IgD-negative memory B cell (primary cell): Measurements from ENCODE around the gene SYTL3. TPM values are rescaled to one million over a fixed set of nuclear protein-coding genes. Genes with fewer than 3 reads are reported as not detected.
"Not testable (repeated sequence)": the region's sequence is repeated elsewhere in the genome, so short reads cannot be mapped to it uniquely, and the experiment has no call there.

Experiments used
- H3K27ac Mint-ChIP-seq, 3 donors: one replicate each; pipeline ENCODE4 v1.8.0; 2020 to 2022; ENCODE audit warnings: mild to moderate bottlenecking in 3 of 3, mixed read lengths in 3 of 3, moderate library complexity in 1 of 3
- H3K27me3 Mint-ChIP-seq: one replicate; pipeline ENCODE4 v1.8.0; 2021; ENCODE audit warnings: mixed read lengths
- H3K36me3 Mint-ChIP-seq: one replicate; pipeline ENCODE4 v1.8.0; 2020; ENCODE audit warnings: mild to moderate bottlenecking, mixed read lengths
- H3K4me1 Mint-ChIP-seq, 3 donors: one replicate each; pipeline ENCODE4 v1.8.0; 2020 to 2022; ENCODE audit warnings: mixed read lengths in 3 of 3, mild to moderate bottlenecking in 1 of 3
- H3K4me3 Mint-ChIP-seq, 4 donors: one replicate each; pipeline ENCODE4 v1.8.0; 2020 to 2022; ENCODE audit warnings: mild to moderate bottlenecking in 4 of 4, mixed read lengths in 4 of 4, moderate library complexity in 3 of 4
- H3K9me3 Mint-ChIP-seq, 3 donors: one replicate each; pipeline ENCODE4 v1.8.0; 2020 to 2021; ENCODE audit warnings: mixed read lengths in 3 of 3, mild to moderate bottlenecking in 1 of 3
- polyA plus RNA-seq: library from polyadenylated mRNA; unstranded; fragments of 300-500 nt; fragmentation: Illumina TruSeq; gene quantifications from one replicate; pipeline ENCODE4 v1.2.3, GENCODE V29; 2021

Gene SYTL3
- polyA plus RNA-seq, 1 donor from 2014 or later: 1.8 TPM

GRCh38 chr6:158677906-158678578 lies 28.2 kb downstream of the SYTL3 start:
- Mint-ChIP-seq H3K9me3 (no peaks in the 10 kb centered on the region), H3K4me1 (no peaks in the 10 kb centered on the region), H3K27me3 (no peaks in the 10 kb centered on the region), H3K27ac (peak overlapping the region in 1 of 3 donors; percentile 47), H3K4me3 (no peak overlapping the region), H3K36me3 (peaks cover 4% of the 10 kb centered on the region)

GRCh38 chr6:158680015-158680414 lies 30.2 kb downstream of the SYTL3 start:
- Mint-ChIP-seq H3K4me1 (no peaks in the 10 kb centered on the region), H3K27me3 (no peaks in the 10 kb centered on the region), H3K9me3 (no peaks in the 10 kb centered on the region), H3K36me3 (peaks cover 4% of the 10 kb centered on the region), H3K4me3 (no peak overlapping the region), H3K27ac (peak overlapping the region in 1 of 3 donors; percentile 13)

- no peak overlapping the region for H3K4me3 Mint-ChIP-seq
- H3K36me3 Mint-ChIP-seq: no peaks in the 10 kb centered on the region
- H3K27ac Mint-ChIP-seq: no peak overlapping the region
- H3K27me3 Mint-ChIP-seq: no peaks in the 10 kb centered on the region
- no peaks in the 10 kb centered on the region for H3K9me3 Mint-ChIP-seq
- no peaks in the 10 kb centered on the region for H3K4me1 Mint-ChIP-seq
Observed at GRCh38 chr6:158680481-158680880, 30.6 kb downstream of the SYTL3 start.

- Mint-ChIP-seq H3K36me3 (no peaks in the 10 kb centered on the region), H3K27me3 (no peaks in the 10 kb centered on the region), H3K9me3 (no peaks in the 10 kb centered on the region), H3K4me3 (no peak overlapping the region), H3K27ac (peak overlapping the region in 1 of 3 donors; percentile 63), H3K4me1 (peaks cover 22 to 26% (median 26%) of the 10 kb centered on the region in 3 donors)
Observed at GRCh38 chr6:158684311-158684710, 34.5 kb downstream of the SYTL3 start.

- no peaks in the 10 kb centered on the region for H3K9me3 Mint-ChIP-seq
- H3K27ac Mint-ChIP-seq: peak overlapping the region in 1 of 3 donors; percentile 63
- no peaks in the 10 kb centered on the region for H3K36me3 Mint-ChIP-seq
- H3K4me3 Mint-ChIP-seq: no peak overlapping the region
- H3K4me1 Mint-ChIP-seq: peaks cover 22 to 27% (median 26%) of the 10 kb centered on the region in 3 donors
- no peaks in the 10 kb centered on the region for H3K27me3 Mint-ChIP-seq
Observed at GRCh38 chr6:158684745-158685324, 35.0 kb downstream of the SYTL3 start.

GRCh38 chr6:158686311-158686710 lies 36.5 kb downstream of the SYTL3 start:
- H3K4me3 Mint-ChIP-seq: peak overlapping the region in 1 of 4 donors; percentile 34
- no peaks in the 10 kb centered on the region for H3K36me3 Mint-ChIP-seq
- H3K27me3 Mint-ChIP-seq: no peaks in the 10 kb centered on the region
- H3K9me3 Mint-ChIP-seq: no peaks in the 10 kb centered on the region
- H3K4me1 Mint-ChIP-seq: peaks cover 25 to 28% (median 27%) of the 10 kb centered on the region in 3 donors
- H3K27ac Mint-ChIP-seq: peak overlapping the region; percentile 86 to 95 (median 93)

GRCh38 chr6:158686791-158687381 lies 37.0 kb downstream of the SYTL3 start:
- peak overlapping the region; percentile 86 to 95 (median 93) for H3K27ac Mint-ChIP-seq
- no peaks in the 10 kb centered on the region for H3K36me3 Mint-ChIP-seq
- H3K4me3 Mint-ChIP-seq: peak overlapping the region in 3 of 4 donors; percentile 2 to 72 (median 34)
- H3K27me3 Mint-ChIP-seq: no peaks in the 10 kb centered on the region
- peaks cover 27 to 29% (median 29%) of the 10 kb centered on the region in 3 donors for H3K4me1 Mint-ChIP-seq
- no peaks in the 10 kb centered on the region for H3K9me3 Mint-ChIP-seq

GRCh38 chr6:158687506-158687905 lies 37.7 kb downstream of the SYTL3 start:
- Mint-ChIP-seq H3K4me1 (peaks cover 27 to 29% (median 29%) of the 10 kb centered on the region in 3 donors), H3K36me3 (no peaks in the 10 kb centered on the region), H3K27me3 (no peaks in the 10 kb centered on the region), H3K27ac (peak overlapping the region; percentile 86 to 95 (median 93)), H3K4me3 (peak overlapping the region in 1 of 4 donors; percentile 34), H3K9me3 (no peaks in the 10 kb centered on the region)

- H3K27me3 Mint-ChIP-seq: no peaks in the 10 kb centered on the region
- H3K27ac Mint-ChIP-seq: peak overlapping the region in 1 of 3 donors; percentile 47
- H3K4me3 Mint-ChIP-seq: peak overlapping the region in 1 of 4 donors; percentile 6
- H3K36me3 Mint-ChIP-seq: no peaks in the 10 kb centered on the region
- H3K4me1 Mint-ChIP-seq: peaks cover 27 to 29% (median 29%) of the 10 kb centered on the region in 3 donors
- H3K9me3 Mint-ChIP-seq: no peaks in the 10 kb centered on the region
Observed at GRCh38 chr6:158688860-158689259, 39.0 kb downstream of the SYTL3 start.

- no peaks in the 10 kb centered on the region for H3K36me3 Mint-ChIP-seq
- H3K4me3 Mint-ChIP-seq: no peak overlapping the region
- no peaks in the 10 kb centered on the region for H3K27me3 Mint-ChIP-seq
- H3K27ac Mint-ChIP-seq: no peak overlapping the region
- peaks cover 3 to 5% (median 3%) of the 10 kb centered on the region in 3 donors for H3K4me1 Mint-ChIP-seq
- H3K9me3 Mint-ChIP-seq: no peaks in the 10 kb centered on the region
Observed at GRCh38 chr6:158694913-158695312, 45.1 kb downstream of the SYTL3 start.

- Mint-ChIP-seq H3K36me3 (no peaks in the 10 kb centered on the region), H3K4me3 (no peak overlapping the region), H3K27me3 (no peaks in the 10 kb centered on the region), H3K9me3 (no peaks in the 10 kb centered on the region), H3K4me1 (peaks cover 0 to 2% (median 1%) of the 10 kb centered on the region in 3 donors), H3K27ac (no peak overlapping the region)
Observed at GRCh38 chr6:158697811-158698210, 48.0 kb downstream of the SYTL3 start.

GRCh38 chr6:158698931-158699330 lies 49.1 kb downstream of the SYTL3 start:
- peaks cover 0 to 3% (median 2%) of the 10 kb centered on the region in 3 donors for H3K4me1 Mint-ChIP-seq
- no peaks in the 10 kb centered on the region for H3K36me3 Mint-ChIP-seq
- H3K9me3 Mint-ChIP-seq: no peaks in the 10 kb centered on the region
- H3K27ac Mint-ChIP-seq: no peak overlapping the region
- H3K4me3 Mint-ChIP-seq: no peak overlapping the region
- no peaks in the 10 kb centered on the region for H3K27me3 Mint-ChIP-seq

GRCh38 chr6:158701268-158701667 lies 51.4 kb downstream of the SYTL3 start:
- not testable (repeated sequence) for H3K9me3 Mint-ChIP-seq, H3K4me1 Mint-ChIP-seq, H3K4me3 Mint-ChIP-seq, H3K27me3 Mint-ChIP-seq, H3K36me3 Mint-ChIP-seq, H3K27ac Mint-ChIP-seq

GRCh38 chr6:158703111-158703836 lies 53.4 kb downstream of the SYTL3 start:
- Mint-ChIP-seq H3K4me3 (no peak overlapping the region), H3K4me1 (peaks cover 12 to 15% (median 13%) of the 10 kb centered on the region in 3 donors), H3K27me3 (peaks cover 2% of the 10 kb centered on the region)

More at GRCh38 chr6:158703111-158703836, 53.4 kb downstream of the SYTL3 start:
- Mint-ChIP-seq H3K27ac (peak overlapping the region in 1 of 3 donors; percentile 45), H3K36me3 (no peaks in the 10 kb centered on the region), H3K9me3 (no peaks in the 10 kb centered on the region)
